ENCODE measurements around the gene TPSD1. TPM values are rescaled to one million over a fixed set of nuclear protein-coding genes. Genes with fewer than 3 reads are reported as not detected.

Gene TPSD1
- total RNA-seq, 1 experiment from 2014 or later: 0.31 TPM

- no peak for TF ChIP-seq ZNF532 (CRISPR knock-in tag; IDR thresholded peaks at IDR 0.05; ENCODE audit: borderline replicate concordance)
- no peak for TF ChIP-seq JUN (CRISPR knock-in tag; IDR thresholded peaks at IDR 0.05)
Measured at GRCh38 chr16:1283296-1283695, 27.4 kb downstream of the TPSD1 start (continued).

DNA sequence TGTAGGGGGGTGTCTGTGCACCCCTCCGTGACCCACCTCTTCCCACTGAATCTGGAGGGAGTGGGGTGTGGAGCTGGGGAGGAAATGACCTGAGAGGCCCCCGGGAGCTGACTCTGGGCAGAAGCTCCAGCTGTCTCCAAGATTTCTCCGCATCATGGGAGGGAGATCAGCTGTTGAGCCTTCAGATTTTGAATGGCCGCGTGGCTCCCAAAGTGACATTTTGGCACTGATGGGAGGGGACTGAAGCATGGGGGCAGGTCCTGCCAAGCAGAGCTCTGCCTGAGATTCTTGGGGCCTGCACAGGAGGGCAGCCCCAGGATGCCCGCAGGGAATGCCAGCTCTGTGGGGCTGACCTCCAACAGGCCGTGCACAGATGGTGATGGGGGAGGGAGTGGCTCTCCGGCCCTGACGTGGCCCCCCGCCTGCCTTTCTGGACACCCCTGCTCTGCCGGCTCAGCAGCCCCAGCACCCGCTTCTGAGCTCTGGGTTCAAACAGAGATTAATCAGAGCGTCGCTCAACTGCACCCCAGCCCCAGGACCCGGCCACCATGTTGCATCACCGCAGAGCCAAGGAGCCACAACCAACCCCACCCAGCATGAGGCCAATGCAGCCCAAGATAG is 28.2 kb downstream of the TPSD1 start:
- H3K9me3 Mint-ChIP-seq: no peaks in the 10 kb centered on the region
- H3K4me1 Mint-ChIP-seq: peaks cover 7% of the 10 kb centered on the region
- ChIA-PET CTCF (interaction anchor here (0.6 to 1.5 kb wide), 5 partner anchors 13 to 511 kb away, joined by 3 to 11 read pairs (median 4); no protein-coding TSS in a partner anchor), POLR2A (no interaction called here)
- ATAC-seq: no peak
- DNase-seq (ENCODE audit: low spot score): no peak
- H3K4me3 Mint-ChIP-seq: no peak overlapping the region
- peaks cover 27% of the 10 kb centered on the region for H3K27me3 Mint-ChIP-seq (ENCODE audit: low read depth)
- TF ChIP-seq, protein P1, sequence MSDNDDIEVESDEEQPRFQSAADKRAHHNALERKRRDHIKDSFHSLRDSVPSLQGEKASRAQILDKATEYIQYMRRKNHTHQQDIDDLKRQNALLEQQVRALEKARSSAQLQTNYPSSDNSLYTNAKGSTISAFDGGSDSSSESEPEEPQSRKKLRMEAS (CRISPR knock-in tag; IDR thresholded peaks at IDR 0.05): no peak
- TF ChIP-seq MYBL2 (CRISPR knock-in tag; IDR thresholded peaks at IDR 0.05): no peak
- TF ChIP-seq SMAD3 (CRISPR knock-in tag; IDR thresholded peaks at IDR 0.05; ENCODE audit: borderline replicate concordance): no peak
- TF ChIP-seq, protein P2, sequence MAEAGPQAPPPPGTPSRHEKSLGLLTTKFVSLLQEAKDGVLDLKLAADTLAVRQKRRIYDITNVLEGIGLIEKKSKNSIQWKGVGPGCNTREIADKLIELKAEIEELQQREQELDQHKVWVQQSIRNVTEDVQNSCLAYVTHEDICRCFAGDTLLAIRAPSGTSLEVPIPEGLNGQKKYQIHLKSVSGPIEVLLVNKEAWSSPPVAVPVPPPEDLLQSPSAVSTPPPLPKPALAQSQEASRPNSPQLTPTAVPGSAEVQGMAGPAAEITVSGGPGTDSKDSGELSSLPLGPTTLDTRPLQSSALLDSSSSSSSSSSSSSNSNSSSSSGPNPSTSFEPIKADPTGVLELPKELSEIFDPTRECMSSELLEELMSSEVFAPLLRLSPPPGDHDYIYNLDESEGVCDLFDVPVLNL (CRISPR knock-in tag; IDR thresholded peaks at IDR 0.05; ENCODE audit: borderline replicate concordance, low read depth): no peak
- no peaks in the 10 kb centered on the region for H3K36me3 Mint-ChIP-seq
- no peak overlapping the region for H3K27ac Mint-ChIP-seq

- H3K27ac Mint-ChIP-seq: no peak overlapping the region
- POLR2A ChIA-PET: no interaction called here
- no peaks in the 10 kb centered on the region for H3K9me3 Mint-ChIP-seq
- peaks cover 16% of the 10 kb centered on the region for H3K4me1 Mint-ChIP-seq
- peaks cover 43% of the 10 kb centered on the region for H3K27me3 Mint-ChIP-seq (ENCODE audit: low read depth)
- no peak overlapping the region for H3K4me3 Mint-ChIP-seq
- CTCF ChIA-PET: interaction anchor here (1.1 to 3.1 kb wide), 2 partner anchors 8 to 15 kb away, joined by 4 to 17 read pairs; no protein-coding TSS in a partner anchor
- no peaks in the 10 kb centered on the region for H3K36me3 Mint-ChIP-seq
- DNase-seq (ENCODE audit: low spot score): no peak
- ATAC-seq: no peak; the same call in 1 of the 2 replicates
- TF ChIP-seq IRF1 (CRISPR knock-in tag; IDR thresholded peaks at IDR 0.05): no peak
- TF ChIP-seq E2F1 (CRISPR knock-in tag; IDR thresholded peaks at IDR 0.05): no peak
- TF ChIP-seq ERG (CRISPR knock-in tag; IDR thresholded peaks at IDR 0.05): no peak
- no peak for TF ChIP-seq SP1 (CRISPR knock-in tag; conservative IDR thresholded peaks at IDR 0.05)
- no peak for TF ChIP-seq ELF4 (CRISPR knock-in tag; IDR thresholded peaks at IDR 0.05; ENCODE audit: low read depth)
- TF ChIP-seq FOXP1 (CRISPR knock-in tag; IDR thresholded peaks at IDR 0.05; ENCODE audit: borderline replicate concordance): no peak
- no peak for TF ChIP-seq CBFB (CRISPR knock-in tag; IDR thresholded peaks at IDR 0.05; ENCODE audit: low read depth)
- TF ChIP-seq FOXJ3 (CRISPR knock-in tag; IDR thresholded peaks at IDR 0.05; ENCODE audit: borderline replicate concordance): no peak
- no peak for TF ChIP-seq NR3C1 (CRISPR knock-in tag; conservative IDR thresholded peaks at IDR 0.05; ENCODE audit: low read depth)
- TF ChIP-seq, protein P3, sequence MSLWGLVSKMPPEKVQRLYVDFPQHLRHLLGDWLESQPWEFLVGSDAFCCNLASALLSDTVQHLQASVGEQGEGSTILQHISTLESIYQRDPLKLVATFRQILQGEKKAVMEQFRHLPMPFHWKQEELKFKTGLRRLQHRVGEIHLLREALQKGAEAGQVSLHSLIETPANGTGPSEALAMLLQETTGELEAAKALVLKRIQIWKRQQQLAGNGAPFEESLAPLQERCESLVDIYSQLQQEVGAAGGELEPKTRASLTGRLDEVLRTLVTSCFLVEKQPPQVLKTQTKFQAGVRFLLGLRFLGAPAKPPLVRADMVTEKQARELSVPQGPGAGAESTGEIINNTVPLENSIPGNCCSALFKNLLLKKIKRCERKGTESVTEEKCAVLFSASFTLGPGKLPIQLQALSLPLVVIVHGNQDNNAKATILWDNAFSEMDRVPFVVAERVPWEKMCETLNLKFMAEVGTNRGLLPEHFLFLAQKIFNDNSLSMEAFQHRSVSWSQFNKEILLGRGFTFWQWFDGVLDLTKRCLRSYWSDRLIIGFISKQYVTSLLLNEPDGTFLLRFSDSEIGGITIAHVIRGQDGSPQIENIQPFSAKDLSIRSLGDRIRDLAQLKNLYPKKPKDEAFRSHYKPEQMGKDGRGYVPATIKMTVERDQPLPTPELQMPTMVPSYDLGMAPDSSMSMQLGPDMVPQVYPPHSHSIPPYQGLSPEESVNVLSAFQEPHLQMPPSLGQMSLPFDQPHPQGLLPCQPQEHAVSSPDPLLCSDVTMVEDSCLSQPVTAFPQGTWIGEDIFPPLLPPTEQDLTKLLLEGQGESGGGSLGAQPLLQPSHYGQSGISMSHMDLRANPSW (CRISPR knock-in tag; conservative IDR thresholded peaks at IDR 0.05; ENCODE audit: low read depth): no peak
- TF ChIP-seq, protein P4, sequence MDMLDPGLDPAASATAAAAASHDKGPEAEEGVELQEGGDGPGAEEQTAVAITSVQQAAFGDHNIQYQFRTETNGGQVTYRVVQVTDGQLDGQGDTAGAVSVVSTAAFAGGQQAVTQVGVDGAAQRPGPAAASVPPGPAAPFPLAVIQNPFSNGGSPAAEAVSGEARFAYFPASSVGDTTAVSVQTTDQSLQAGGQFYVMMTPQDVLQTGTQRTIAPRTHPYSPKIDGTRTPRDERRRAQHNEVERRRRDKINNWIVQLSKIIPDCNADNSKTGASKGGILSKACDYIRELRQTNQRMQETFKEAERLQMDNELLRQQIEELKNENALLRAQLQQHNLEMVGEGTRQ (CRISPR knock-in tag; IDR thresholded peaks at IDR 0.05): no peak
Measured at GRCh38 chr16:1285669-1286512, 30.0 kb downstream of the TPSD1 start.

Measured in WTC11 (cell line).